K562 (cell line): ENCODE measurements around the gene TMEM167B. TPM values are rescaled to one million over a fixed set of nuclear protein-coding genes. Genes with fewer than 3 reads are reported as not detected.
A peak's percentile ranks its signal among the peaks of the same experiment; 100 is the strongest.

ENCODE experiments used
- ATF1 ChIP-seq, 2 experiments: fragments of 450-650 bp in 1 of 2; IDR thresholded peaks; 2 replicates each; pipeline ENCODE4 v1.6.1; 2016; ENCODE audit warnings: missing compliant biosample characterization in 1 of 2, missing genetic modification characterization in 1 of 2
- CAMTA2 ChIP-seq: fragments of 250-450 bp; sonication (Bioruptor Pico); conservative IDR thresholded peaks from 2 replicates; pipeline ENCODE4 v1.5.1; 2022
- E4F1 ChIP-seq: fragments of 250-450 bp; sonication (Bioruptor Pico); IDR thresholded peaks from 2 replicates; pipeline ENCODE4 v1.5.0; 2021; ENCODE audit warnings: mild to moderate bottlenecking, borderline replicate concordance
- HMBOX1 ChIP-seq: sonication (generic); IDR thresholded peaks from 2 replicates; pipeline ENCODE4 v1.6.1; 2016
- HMG20A ChIP-seq: fragments of 450-650 bp; formaldehyde crosslinking; conservative IDR thresholded peaks from 2 replicates; pipeline ENCODE4 v1.4.0; 2020; ENCODE audit warnings: mild to moderate bottlenecking, mixed read lengths
- HNRNPK ChIP-seq: fragments of 200-400 bp; formaldehyde crosslinking; IDR thresholded peaks from one replicate; pipeline ENCODE4 v1.6.1; 2018; ENCODE audit warnings: mild to moderate bottlenecking, low read depth, low read length; ENCODE audit not compliant: poor library complexity, severe bottlenecking
- JUNB ChIP-seq: fragments of 450-650 bp; formaldehyde crosslinking; conservative IDR thresholded peaks from 2 replicates; pipeline ENCODE4 v1.4.0; 2020; ENCODE audit warnings: mild to moderate bottlenecking
- POLR2AphosphoS5 ChIP-seq: IDR thresholded peaks from 2 replicates; pipeline ENCODE4 v1.6.1; 2011; ENCODE audit warnings: mild to moderate bottlenecking, low read depth, low read length, moderate library complexity; ENCODE audit not compliant: control insufficient read depth, insufficient read depth
- SMAD4 ChIP-seq: fragments of 250-450 bp; sonication (Bioruptor Pico); conservative IDR thresholded peaks from 2 replicates; pipeline ENCODE4 v1.8.0; 2021; ENCODE audit warnings: inconsistent platforms, mild to moderate bottlenecking, moderate library complexity
- THAP12 ChIP-seq: fragments of 250-450 bp; sonication (Bioruptor Pico); IDR thresholded peaks from 2 replicates; pipeline ENCODE4 v1.9.0; 2021; ENCODE audit warnings: mild to moderate bottlenecking, inconsistent platforms
- THRB ChIP-seq: fragments of 450-650 bp; formaldehyde crosslinking; conservative IDR thresholded peaks from 2 replicates; pipeline ENCODE4 v1.4.0; 2022; ENCODE audit warnings: mild to moderate bottlenecking, missing genetic modification characterization
- USF2 ChIP-seq: sonication (generic); formaldehyde crosslinking; IDR thresholded peaks from 2 replicates; pipeline ENCODE4 v1.5.0; 2020; ENCODE audit warnings: missing genetic modification reagents
- ZC3H11A ChIP-seq: IDR thresholded peaks from 2 replicates; pipeline ENCODE4 v1.6.1; 2012; ENCODE audit warnings: low read depth, low read length, improper control_type of control experiment
- ZNF740 ChIP-seq, 3 experiments: fragments of 200-800 bp in 1 of 3; sonication (Bioruptor generic) in 1 of 3; sonication (generic) in 1 of 3; formaldehyde crosslinking in 1 of 3; IDR thresholded peaks; 2 replicates each; pipeline versions ENCODE4 v1.6.1 to v1.8.0; 2016 to 2022; ENCODE audit warnings: mild to moderate bottlenecking in 2 of 3, missing compliant biosample characterization in 2 of 3, missing genetic modification characterization in 2 of 3, missing genetic modification reagents in 1 of 3
- polyA plus RNA-seq, 8 experiments: library from polyadenylated mRNA; depleted of rRNA in 4 of 8; stranded (reverse) in 5 of 8; unstranded in 3 of 8; fragments of >200 nt; fragmentation: Nextera tagmentation in 2 of 8; fragmentation: Illumina TruSeq in 1 of 8; extraction: Ambion mirVana in 2 of 8; extraction: Trizol in 1 of 8; gene quantifications; 2 replicates each; pipeline versions ENCODE4 v1.2.1 to v1.2.3, GENCODE V29; 2011 to 2014; ENCODE audit warnings: inconsistent platforms in 1 of 8, missing spikeins in 1 of 8
- total RNA-seq, 7 experiments: library from RNA; depleted of rRNA in 6 of 7; stranded (reverse); fragments of >200 nt in 6 of 7; fragmentation: Illumina TruSeq in 2 of 7; extraction: Trizol in 2 of 7; gene quantifications; 2 replicates each; pipeline versions ENCODE4 v1.2.1 to v1.2.3, GENCODE V29; 2011 to 2021; ENCODE audit warnings: low replicate concordance in 1 of 7

Gene TMEM167B
- total and polyA plus RNA-seq, 9 of the 15 experiments (the other 6 are each of a cell fraction or from before 2014, with no cell fraction given): 17.2 to 36.4 (median 32.2) TPM

GRCh38 chr1:109090196-109091077 lies at the start of gene TMEM167B (continued):
- no peak for TF ChIP-seq HMG20A (CRISPR knock-in tag)
- TF ChIP-seq ZNF740 (CRISPR knock-in tag; IDR thresholded peaks at IDR 0.05): peak; percentile 87; the same call in 1 of the 2 replicates
- TF ChIP-seq ZNF740 (tag; IDR thresholded peaks at IDR 0.05): no peak
- 0 out of 2 replicates have a peak, but pooled peaks have one; percentile 29 for TF ChIP-seq CAMTA2 (CRISPR knock-in tag)
- TF ChIP-seq HNRNPK: no peak
- TF ChIP-seq THAP12 (CRISPR knock-in tag): peak; percentile 94
- TF ChIP-seq JUNB: no peak
- TF ChIP-seq POLR2AphosphoS5: peak; percentile 71; the same call in 1 of the 2 replicates
- no peak for TF ChIP-seq USF2
- peak; percentile 89; the same call in 1 of the 2 replicates for TF ChIP-seq ZC3H11A
- TF ChIP-seq E4F1 (CRISPR knock-in tag): no peak
- peak; percentile 72 for TF ChIP-seq ATF1 (CRISPR knock-in tag; IDR thresholded peaks at IDR 0.05)
- TF ChIP-seq ATF1 (tag; IDR thresholded peaks at IDR 0.05): peak; percentile 98
- TF ChIP-seq SMAD4 (CRISPR knock-in tag): peak; percentile 59; the same call in 1 of the 2 replicates
- peak; percentile 95 for TF ChIP-seq HMBOX1
- TF ChIP-seq THRB (CRISPR knock-in tag): no peak
